Tibial artery (tissue), 4 donors: Measurements from ENCODE around the gene ANKRD13C.

Experiments used
- DNase-seq, 2 donors: peaks; one replicate each; pipeline ENCODE4 v3.0.0-alpha.2; 2019
- H3K27ac ChIP-seq, 2 donors: fragments of 200-600 bp; sonication (generic) in 1 of 2; 1 replicate in 1 of 2; 2 replicates in 1 of 2; pipeline ENCODE4 v1.5.1; 2018 to 2019; ENCODE audit warnings: mild to moderate bottlenecking in 1 of 2
- H3K27me3 ChIP-seq, 2 donors: fragments of 200-600 bp; sonication (generic) in 1 of 2; one replicate each; pipeline versions ENCODE4 v1.5.1 to v1.6.0; 2016 to 2019
- H3K36me3 ChIP-seq, 3 donors: fragments of 200-600 bp; sonication (generic) in 2 of 3; one replicate each; pipeline ENCODE4 v1.5.1; 2016 to 2019; ENCODE audit warnings: mild to moderate bottlenecking in 2 of 3
- H3K4me1 ChIP-seq, 4 donors: fragments of 200-600 bp; sonication (generic) in 2 of 4; 1 replicate in 3 of 4; 2 replicates in 1 of 4; pipeline ENCODE4 v1.5.1; 2016 to 2019
- H3K4me3 ChIP-seq, 2 donors: fragments of 200-600 bp; sonication (generic) in 1 of 2; 1 replicate in 1 of 2; 2 replicates in 1 of 2; pipeline ENCODE4 v1.5.1; 2018 to 2019; ENCODE audit warnings: mild to moderate bottlenecking in 2 of 2
- H3K9me3 ChIP-seq, 3 donors: fragments of 200-600 bp; sonication (generic) in 1 of 3; one replicate each; pipeline ENCODE4 v1.5.1; 2016 to 2019
- CTCF ChIP-seq, 2 experiments: fragments of 200-600 bp in 1 of 2; fragments of 450-650 bp in 1 of 2; IDR thresholded peaks; one replicate each; pipeline ENCODE4 v1.5.1; 2017 to 2019; ENCODE audit warnings: antibody characterized with exemption in 2 of 2, mild to moderate bottlenecking in 1 of 2, moderate library complexity in 1 of 2
- intact Hi-C: fragments of 100-400 bp; cut with DNase I; formaldehyde crosslinking; loops from one replicate; pipeline ENCODE4 v1.15.0; 2023; ENCODE audit warnings: low total_unique reads

Gene ANKRD13C

GRCh38 chr1:70211541-70211940 is 143.0 kb downstream of the ANKRD13C start:
- Histone ChIP-seq H3K4me1 (peaks cover 0 to 58% (median 26%) of the 10 kb centered on the region in 4 donors), H3K36me3 (peaks cover 0 to 18% (median 6%) of the 10 kb centered on the region in 3 donors), H3K27ac (no peak overlapping the region), H3K9me3 (no peaks in the 10 kb centered on the region), H3K27me3 (no peaks in the 10 kb centered on the region), H3K4me3 (no peak overlapping the region)
- TF ChIP-seq CTCF (IDR thresholded peaks at IDR 0.05) = no peak
- intact Hi-C loops = no loop called here
- DNase-seq = no peak

- intact Hi-C loops = no loop called here
- H3K9me3 ChIP-seq = no peaks in the 10 kb centered on the region
- peaks cover 0 to 62% (median 27%) of the 10 kb centered on the region in 4 donors for H3K4me1 ChIP-seq
- no peaks in the 10 kb centered on the region for H3K27me3 ChIP-seq
- peaks cover 0 to 11% (median 4%) of the 10 kb centered on the region in 3 donors for H3K36me3 ChIP-seq
- no peak overlapping the region for H3K27ac ChIP-seq
- no peak overlapping the region for H3K4me3 ChIP-seq
- DNase-seq = no peak
- TF ChIP-seq CTCF (IDR thresholded peaks at IDR 0.05) = no peak
Measured at GRCh38 chr1:70210820-70211219, 143.7 kb downstream of the ANKRD13C start.
